Stimulated activated CD8-positive, alpha-beta memory T cell treated with anti-CD3 and anti-CD28 coated beads, Interleukin-7, amount 100 ng/mL, for 48 hours (primary cell): ENCODE data around the gene AP1B1.

Experiments used
- DNase-seq, 2 donors: peaks; one replicate each; pipeline ENCODE4 v3.0.0-alpha.2; 2020; ENCODE audit warnings: low read depth in 1 of 2; ENCODE audit errors: extremely low read depth in 1 of 2

Gene AP1B1

DNA sequence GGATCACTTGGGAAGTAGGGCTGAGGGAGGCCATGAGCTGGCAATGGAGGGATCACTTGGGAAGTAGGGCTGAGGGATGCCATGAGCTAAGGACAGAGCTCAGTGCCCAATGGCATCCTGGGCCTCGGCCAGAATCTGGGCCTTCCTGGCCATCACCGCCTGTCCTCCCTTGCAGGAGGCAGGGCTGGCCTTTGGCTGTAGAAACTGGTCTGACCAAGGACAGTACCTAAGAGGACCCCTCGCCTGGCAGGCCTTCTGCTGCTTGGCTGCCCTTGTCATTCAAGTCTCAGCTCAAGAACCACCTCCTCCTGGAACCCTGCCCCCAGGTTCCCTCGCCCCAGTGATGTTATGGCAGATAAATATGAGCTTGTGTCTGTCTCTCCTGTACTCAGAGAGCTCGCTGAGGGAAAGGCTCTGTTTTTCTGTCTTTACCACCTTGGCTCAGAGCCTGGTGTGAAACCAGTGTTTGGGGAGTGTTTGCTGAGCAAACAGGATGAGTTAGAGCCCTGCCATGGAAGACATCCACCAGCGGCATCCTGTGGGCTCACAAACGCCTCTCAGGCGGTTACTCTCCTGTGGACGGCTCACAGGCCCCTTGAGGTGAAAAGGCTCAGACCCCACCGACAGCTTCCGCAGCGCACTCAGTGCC, 53.5 kb downstream of the AP1B1 start:
- no peak for DNase-seq

DNA sequence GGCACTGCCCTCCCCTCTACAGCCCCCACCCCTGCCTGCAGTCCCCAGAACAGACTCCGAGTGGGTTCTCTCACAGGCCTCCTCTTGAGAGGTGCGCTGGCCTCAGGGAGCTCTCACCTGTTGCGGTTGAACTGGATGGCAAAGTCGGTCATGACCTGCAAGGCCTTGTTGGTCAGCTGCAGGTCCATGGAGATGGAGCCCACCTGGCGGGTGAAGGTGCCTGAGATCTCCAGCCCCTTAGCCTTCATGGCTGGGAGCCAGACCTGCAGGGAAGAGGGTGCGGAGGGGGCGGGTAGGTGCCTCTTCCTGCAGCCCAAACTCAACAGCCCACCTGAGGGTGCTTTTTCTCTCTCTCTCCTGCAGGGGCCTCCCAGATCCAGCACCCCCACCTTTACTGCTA, 54.2 kb downstream of the AP1B1 start:
- DNase-seq, result no peak

DNA sequence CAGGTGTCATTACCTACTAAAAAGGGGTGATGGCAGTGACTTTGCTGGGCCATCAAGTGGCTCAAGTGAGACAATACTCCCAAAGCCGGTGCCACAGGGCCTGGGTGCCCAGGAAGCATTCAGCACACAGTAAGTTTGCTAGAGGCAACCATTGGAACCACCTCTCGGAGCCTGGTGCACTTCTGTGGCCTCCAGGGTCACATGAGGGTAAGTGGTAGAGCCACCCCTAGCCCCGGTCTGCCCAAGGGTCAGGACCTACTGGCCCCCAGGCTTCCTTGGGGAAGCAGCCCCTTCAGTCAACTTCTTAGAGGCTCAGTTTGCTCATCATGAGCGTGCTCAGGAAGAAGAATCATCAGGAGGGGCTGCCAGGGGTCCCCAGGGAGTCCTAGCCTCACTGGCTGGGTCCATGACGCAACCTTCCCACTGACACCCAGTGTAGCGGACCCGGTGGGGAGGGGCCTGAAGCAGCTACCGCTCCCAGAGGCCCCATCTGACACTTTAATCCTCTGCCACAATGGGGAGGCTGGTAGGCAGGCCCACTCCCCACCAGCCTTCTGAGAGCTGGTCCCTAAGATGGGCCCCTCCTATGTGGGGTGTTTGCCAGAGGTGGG, 55.4 kb downstream of the AP1B1 start:
- DNase-seq, result no peak

DNA sequence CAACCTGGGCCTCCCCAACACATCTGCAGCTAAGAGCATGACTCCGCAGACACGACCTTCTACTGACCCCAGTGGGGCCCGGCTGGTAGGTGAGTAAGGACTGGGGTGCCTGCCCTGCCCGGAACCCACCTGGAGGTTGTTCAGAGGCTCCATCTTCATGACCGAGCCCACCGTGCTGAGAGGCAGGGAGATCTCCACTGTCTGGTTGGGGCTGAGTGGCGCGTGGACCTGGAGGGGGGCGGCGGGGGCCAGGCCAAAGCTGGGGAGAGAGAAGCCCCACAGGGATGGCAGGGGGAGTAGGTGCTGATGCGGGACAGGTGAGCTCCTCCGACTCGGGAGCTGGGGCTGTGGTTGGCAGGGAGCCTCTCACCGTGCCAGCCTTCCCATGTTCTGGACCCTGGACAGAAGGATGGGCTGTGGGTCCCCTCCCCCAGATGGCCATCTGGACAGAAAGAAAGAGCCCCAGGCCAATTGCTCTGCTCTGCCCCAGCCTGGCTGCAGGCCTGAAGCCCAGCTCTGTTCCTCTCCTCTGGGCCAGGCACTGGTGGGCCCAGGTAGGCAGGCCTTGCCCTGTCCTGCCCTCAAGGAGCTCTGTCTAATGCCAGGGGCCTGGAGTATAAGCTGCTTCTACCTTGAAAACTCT, 56.6 kb downstream of the AP1B1 start:
- DNase-seq, result no peak

DNA sequence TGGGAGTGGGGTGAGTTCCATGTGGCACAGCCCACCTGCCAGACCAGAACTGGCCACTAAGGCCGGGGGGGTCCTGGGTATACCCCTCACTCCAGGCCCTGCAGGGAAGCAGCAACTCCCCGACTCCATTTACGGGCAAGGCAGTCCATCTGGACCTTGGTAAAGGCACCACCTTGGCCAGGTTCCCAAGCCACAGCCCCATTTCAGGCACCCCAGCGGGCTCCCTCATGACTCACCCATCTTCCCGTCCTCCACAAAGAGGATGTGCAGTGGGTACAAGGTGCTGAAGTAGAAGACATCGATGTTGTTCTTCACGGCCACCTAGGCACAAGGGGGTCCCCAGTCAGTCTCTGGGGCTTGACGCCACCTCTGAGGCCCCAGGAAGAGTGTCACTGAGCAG, 57.2 kb downstream of the AP1B1 start:
- no peak for DNase-seq

DNA sequence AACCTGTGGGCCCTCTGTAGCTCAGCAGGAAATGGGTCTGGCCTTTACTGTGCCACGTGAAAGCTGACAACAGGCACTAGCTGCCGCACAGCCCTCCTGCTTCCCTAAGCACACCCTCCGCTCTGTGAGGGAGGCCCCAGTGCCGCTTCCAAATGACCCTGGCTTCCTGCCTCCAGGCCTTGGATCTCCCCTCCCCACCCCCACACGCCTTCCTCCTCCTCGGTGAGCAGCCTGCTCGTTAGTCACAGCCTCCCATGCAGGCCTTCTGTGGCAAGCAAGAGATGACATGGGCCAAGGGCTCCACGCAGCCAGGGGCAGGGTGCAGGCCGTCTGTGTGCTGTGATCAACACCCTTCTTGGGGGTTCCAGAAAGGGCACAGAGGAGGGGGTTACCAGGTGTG, 57.6 kb downstream of the AP1B1 start:
- no peak for DNase-seq

DNA sequence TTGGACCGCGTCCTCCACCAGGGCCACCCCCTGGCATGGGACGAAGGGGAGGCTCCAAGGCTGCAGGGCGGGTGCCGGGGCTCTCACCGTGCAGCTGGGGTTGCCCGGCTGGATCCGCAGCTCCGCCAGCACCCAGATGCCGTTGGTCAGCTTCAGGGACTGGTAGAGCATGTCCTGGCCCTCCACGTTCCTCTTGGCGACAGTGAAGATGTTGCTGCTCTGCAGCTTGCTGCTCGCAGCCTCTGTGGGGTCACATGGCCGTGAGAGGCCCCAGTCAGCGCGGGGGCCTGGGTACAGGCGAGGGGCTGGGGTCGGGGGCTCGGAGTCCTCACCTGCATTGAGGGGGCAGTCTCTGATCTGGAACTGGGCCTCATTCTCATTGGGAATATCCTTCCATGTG, 58.1 kb downstream of the AP1B1 start:
- no peak for DNase-seq

DNA sequence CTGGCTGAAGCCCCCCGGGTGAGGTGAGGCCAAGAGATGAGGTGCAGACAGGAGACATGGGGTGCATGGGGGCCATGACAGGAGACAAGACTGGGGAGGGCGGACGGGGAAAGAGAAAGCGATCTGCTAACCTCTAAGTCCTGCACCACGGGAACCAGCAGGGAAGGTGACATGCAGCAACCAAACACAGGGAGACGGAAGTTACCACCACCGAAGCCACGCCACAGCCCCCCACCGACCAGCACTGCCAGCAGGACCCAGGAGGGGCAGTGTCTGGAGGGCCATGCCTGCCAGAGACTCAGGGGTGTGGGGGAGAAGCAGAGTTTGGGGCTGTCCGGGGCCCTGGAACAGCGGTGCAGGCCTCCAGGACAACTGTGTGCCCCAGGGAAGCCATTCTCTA, 58.8 kb downstream of the AP1B1 start:
- no peak for DNase-seq

DNA sequence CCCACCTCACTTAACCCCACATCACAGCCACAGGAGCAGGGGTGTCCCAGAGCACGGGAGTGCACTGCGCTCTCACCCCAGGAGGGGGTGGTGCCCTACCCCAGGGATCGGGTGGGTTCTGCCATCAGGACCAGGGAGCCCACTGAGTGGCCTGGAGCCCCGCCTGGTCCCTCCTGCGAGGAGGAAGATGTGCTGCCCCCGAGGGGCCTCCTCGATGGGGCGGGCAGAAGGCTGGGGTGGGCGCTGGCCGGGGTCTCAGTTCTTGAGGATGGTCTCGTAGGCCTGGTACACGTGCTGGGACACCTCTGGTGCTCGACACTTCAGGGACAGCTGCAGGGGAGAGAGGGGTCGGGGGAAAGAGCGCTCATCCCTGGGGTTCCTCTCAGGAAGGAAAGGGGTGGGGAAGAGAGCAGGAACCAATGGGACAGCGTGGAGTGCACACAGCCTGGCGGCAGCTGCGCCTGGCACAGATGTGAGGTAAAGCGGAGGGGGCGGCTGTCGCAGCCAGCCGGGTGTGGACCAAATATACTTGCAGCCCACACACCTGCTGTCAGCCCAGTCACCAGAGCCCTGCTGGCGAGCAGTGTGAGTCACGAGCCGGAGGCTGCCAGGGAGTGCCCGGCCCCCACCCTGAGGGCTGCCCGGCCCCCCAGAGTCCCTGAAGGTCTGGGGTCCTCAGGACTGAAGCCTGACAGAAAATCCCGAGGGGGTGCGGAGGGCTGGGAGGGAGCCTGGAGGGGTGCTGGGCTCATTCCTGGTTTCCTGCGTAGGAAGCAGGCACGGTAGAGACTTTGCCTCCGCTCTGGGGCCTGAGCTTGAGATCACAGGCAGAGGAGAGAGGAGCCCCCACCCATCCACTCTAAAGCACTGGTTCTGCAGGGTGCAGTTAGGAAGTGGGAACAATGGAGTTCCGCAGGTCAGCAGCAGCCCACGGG, 59.5 kb downstream of the AP1B1 start:
- DNase-seq, result no peak

DNA sequence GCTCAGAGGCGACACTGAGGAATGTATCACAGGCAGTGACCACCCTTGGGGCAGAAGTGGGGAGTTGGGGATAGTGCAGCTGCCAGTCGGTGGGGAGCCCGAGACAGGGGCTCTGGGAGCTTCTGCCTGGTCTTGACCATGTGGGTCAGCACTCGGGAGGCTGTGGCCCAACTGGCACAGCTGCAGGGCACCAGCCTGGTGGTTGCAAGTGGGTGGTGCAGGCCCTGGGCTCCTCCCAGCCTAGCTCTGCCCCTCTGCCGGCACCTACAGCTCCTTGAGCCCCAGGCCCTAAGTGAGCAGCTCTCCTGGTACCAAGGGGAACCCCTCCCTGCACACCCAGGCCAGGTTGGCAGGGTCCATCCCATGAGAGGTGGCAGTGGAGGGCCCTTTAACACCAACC, 60.3 kb downstream of the AP1B1 start:
- no peak for DNase-seq

DNA sequence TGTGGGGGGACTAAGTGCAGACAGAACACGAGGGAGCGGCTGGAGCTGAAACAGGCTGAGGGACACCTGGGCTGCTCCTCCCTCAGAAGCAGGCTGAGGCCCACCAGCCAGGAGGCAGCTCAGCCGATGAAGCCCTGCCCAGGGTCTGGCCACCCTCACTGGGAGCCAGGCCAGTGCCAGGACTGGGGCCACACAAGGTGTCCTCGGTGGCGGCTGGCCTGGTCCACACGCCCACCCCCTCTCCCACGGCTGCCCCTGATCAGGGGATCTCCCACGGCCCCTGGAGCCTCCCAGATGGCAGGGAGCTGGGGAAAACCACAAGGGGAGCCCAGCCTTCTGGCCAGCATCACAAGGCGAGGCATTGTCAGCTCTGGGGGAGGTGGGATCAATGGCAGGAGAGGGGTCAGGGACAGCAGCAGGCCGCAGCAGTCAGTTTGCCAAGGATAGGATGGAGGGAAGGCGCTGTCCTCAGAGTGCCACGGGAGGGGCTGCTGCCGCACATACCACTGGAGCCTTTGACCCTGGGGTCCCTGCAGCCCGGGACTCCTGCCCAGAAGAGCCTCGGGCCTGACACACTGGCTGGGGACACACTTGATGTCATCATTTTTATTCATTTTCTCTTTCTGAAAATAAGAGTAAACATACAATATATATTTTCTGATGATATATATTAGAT, 61.1 kb downstream of the AP1B1 start:
- DNase-seq, result no peak

DNA sequence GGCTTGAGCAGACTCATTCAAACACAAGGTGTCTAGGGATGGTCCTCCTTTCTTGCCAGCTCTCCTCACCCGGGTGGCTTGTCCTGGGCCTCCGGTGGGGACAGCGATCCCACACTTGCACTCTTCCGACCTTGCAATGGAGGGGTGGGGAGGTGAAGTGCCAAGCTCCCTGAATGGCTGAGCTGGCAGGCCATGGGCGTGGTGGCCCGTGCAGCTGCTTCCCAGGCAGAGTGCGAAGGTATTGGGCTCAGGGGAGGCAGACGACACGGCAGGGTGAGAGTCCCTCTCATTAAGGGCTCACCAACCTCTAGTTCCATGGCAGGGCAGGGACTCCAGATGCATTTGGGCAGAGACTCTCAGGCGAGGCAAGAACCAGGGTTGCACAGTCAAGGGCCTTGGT, 61.9 kb downstream of the AP1B1 start:
- DNase-seq, result no peak

DNA sequence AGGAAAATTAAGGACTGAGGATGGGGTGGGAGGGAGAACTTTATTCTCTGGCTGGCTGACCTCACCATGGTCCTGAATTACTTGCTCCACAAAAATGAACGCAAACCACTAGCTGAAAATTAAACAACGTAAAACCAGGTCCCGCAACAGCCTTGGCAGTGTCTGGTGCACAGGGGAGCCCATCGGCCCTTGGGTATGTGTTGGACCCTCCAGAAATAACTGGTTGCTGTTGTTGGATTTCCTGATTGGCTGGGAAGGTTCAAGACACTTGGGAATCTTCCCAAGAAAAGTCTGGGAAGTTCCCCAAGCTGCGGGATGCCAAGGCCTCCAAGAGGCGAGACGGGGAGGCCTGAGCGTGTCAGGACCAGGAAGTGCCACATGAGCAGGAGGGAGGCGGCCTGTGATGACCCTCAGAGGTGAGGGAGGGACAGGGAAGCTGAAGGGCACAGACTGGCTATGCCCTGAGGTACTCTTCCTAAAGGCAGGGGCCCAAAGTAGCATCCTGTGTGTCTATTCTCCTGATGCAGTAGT, 62.5 kb downstream of the AP1B1 start:
- no peak for DNase-seq

DNA sequence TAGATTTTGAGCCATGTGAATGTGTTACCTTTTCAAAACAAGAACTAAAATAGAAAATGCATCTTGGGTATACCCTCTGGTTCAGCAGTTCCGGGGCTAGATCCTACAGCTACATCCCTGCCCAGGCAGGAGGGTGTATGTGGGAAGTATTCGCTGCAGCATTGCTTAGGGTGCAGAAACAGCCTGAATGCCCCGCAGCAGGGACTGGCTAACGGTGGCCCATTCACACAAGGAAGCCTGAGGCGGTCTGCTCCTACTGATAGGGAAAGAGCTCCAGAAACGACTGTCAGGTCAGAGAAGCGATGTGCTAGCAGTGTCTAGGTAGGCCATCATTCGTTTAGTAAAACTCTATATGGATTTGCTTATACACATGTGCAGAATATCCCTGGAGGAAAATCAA, 63.0 kb downstream of the AP1B1 start:
- DNase-seq, result no peak

DNA sequence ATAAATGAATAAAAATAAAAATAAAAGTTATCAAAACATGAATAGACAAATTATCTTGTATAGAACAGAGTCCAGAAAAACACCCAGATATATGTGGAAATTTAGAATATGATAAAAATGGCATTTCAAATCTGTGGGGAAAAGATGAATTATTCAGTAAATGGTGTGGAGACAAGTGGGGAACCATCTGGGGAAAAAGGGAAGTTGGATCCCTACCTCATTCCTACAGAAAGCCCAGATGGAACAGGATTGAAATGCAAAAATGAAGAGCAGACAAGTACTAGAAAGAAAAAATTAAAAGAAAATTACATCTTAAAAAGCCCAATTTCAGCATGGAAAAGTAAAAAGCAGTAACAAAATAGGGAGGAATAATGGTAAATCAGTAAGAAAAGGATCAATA, 64.7 kb downstream of the AP1B1 start:
- DNase-seq, result no peak

DNA sequence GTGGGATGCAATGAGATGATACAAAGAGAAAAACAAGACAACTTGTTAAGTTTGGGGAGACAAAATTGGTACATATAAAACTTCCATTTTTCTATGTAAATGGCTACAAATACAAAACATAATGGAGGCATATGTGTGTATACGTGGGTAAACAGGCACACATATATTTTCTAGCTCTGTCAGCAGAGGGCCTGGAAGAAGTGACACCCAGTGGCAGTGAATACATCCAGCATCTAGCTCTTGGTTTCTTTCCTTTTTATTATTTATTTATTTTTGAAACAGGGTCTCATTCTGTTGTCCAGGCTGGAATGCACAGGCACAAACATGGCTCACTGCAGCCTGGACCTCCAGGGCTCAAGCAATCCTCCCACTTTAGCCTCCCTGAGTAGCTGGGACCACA, 67.8 kb downstream of the AP1B1 start:
- DNase-seq, result no peak

DNA sequence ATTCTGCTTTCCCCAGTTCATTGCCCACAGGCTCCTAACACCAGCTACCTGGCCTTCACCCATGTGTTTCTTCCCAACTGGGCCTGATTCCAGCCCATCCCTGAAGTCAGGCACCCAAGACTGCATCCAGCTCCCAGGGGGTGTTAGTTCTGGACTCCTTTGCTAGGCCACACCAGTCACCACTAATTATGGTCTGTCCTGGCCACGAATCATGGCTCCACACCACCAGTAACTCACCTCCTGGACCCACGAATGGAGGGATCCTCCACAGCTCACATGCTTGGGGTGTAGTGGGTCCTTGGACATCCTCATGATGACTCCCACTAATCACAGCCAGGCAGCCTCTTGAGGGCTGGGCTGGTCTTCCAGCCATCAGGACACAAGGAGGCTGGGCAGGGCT, 69.3 kb downstream of the AP1B1 start:
- DNase-seq, result no peak

DNA sequence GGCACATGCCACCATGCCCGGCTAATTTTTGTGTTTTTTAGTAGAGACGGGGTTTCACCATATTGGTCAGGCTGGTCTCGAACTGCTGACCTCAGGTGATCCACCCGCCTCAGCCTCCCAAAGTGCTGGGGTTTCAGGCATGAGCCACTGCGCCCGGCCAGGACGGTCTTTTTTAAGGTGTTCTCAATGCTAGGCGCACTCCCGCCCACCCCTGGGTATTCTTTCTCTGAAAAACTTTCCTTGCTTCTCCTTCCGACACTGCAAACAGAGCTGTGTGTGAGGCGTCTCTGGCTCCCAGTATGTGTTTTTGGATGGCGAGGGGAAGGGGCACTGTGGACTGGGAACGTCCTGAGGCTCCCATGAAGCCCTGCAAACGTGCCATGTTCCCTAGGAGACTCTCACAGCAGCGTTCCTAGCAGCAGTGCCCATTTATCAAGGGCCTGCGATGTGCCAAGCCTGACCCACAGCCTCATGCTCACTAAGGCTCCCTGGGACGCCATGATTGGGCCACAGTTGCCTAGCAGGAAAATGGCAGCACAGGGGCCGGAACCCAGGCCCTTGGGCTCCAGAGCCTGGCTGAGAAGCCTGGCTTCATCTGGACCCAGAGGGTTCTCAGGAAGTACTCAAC, 70.4 kb downstream of the AP1B1 start:
- DNase-seq, result no peak

DNA sequence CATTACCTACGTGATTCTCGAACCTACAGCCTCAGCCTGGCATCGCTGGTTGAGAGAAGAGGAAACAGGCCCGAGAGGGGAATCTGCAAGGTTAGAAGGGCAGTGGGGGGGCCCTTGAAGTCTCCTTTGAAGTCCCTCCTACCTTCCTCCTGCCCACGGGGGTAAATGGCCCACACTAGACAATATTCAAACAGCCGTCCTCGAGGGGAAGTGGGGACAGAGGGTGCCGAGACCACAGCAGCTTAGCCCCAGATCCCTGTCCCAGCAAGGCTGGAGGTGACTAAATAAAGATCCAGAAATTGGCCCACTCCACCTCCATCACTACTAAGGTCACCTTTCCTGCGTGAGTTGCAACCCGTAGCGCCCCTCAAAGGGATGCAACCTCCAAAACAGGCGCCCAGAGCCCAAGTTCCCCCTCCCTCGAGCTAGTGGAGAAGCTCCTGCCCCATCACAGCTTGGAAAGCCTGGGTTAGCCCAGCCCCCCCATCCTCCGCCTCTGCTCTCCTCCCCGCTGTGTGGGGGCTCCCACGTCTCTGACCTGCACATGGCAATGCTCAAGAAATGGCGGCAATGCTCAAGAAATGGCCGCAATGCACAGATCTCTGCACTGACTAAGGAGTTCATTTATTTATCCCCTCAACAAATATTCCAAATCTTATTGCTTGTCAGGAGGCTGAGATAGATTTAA, 72.1 kb downstream of the AP1B1 start:
- no peak for DNase-seq
